BJ (cell line): ENCODE data around the gene MUC7. TPM values are rescaled to one million over a fixed set of nuclear protein-coding genes. Genes with fewer than 3 reads are reported as not detected.
"Not testable (repeated sequence)": the region's sequence is repeated elsewhere in the genome, so short reads cannot be mapped to it uniquely, and the experiment has no call there.

Source experiments
- CTCF ChIA-PET: fragments of 350-600 bp; formaldehyde crosslinking; extraction: SDS; loops from one replicate; lab custom pipeline; 2021; ENCODE audit warnings: antibody characterized with exemption, inconsistent platforms; lab: Yijun Ruan, JAX
- POLR2A ChIA-PET: fragments of 300-600 bp; sonication (Branson Sonifier 250); formaldehyde crosslinking; extraction: SDS; loops from one replicate; lab custom pipeline; 2021; ENCODE audit warnings: antibody characterized with exemption; lab: Charles Lee
- DNase-seq: peaks from one replicate; pipeline ENCODE4 v3.0.0-alpha.2; 2011; ENCODE audit warnings: low read depth
- H3K27me3 ChIP-seq: 2 replicates; pipeline ENCODE4 v1.6.0; 2011; ENCODE audit warnings: low read length; ENCODE audit not compliant: control insufficient read depth, insufficient read depth
- H3K36me3 ChIP-seq: 2 replicates; pipeline ENCODE4 v1.5.1; 2011; ENCODE audit warnings: low read length; ENCODE audit not compliant: control insufficient read depth, insufficient read depth
- H3K4me3 ChIP-seq: 2 replicates; pipeline ENCODE4 v1.5.1; 2011; ENCODE audit warnings: low read depth, mild to moderate bottlenecking, control low read depth, low read length
- CTCF ChIP-seq: IDR thresholded peaks from 2 replicates; pipeline ENCODE4 v1.5.1; 2011; ENCODE audit warnings: low read depth, mild to moderate bottlenecking, control low read depth, inconsistent platforms, low read length, moderate library complexity; ENCODE audit not compliant: insufficient read depth
- polyA plus RNA-seq: library from polyadenylated mRNA; depleted of rRNA; stranded (reverse); fragments of >200 nt; gene quantifications from 2 replicates; pipeline ENCODE4 v1.2.3, GENCODE V29; 2011

MUC7 gene
- polyA plus RNA-seq, 1 experiment, result not detected

- H3K4me3 ChIP-seq, result no peak overlapping the region
- H3K27me3 ChIP-seq, result no peaks in the 10 kb centered on the region
- no peak for TF ChIP-seq CTCF
- CTCF ChIA-PET, result no interaction called here
- POLR2A ChIA-PET, result no interaction called here
- H3K36me3 ChIP-seq, result no peaks in the 10 kb centered on the region
- no peak for DNase-seq
These were observed 16.8 kb downstream of the MUC7 start for GRCh38 chr4:70488748-70489147.

DNA sequence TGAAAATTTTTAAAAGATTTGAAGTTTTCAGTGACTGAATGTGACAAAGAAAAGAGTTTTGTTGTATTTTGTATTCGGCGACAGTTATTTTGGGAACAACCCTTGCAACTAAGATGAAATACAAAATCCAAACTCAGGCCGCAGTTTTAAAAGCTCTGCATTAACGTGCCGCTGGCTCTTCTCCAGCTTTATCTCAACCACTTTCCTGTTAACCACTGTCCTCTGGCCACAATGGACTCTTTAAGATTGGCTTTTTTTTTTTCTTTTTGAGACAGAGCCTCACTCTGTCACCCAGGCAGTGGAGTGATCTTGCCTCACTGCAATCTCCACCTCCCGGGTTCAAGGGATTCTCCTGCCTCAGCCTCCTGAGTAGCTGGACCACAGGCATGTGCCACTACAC is 24.2 kb downstream of the MUC7 start:
- H3K36me3 ChIP-seq, result no peaks in the 10 kb centered on the region
- ChIA-PET POLR2A (no interaction called here), CTCF (no interaction called here)
- no peaks in the 10 kb centered on the region for H3K27me3 ChIP-seq
- H3K4me3 ChIP-seq, result no peak overlapping the region
- no peak for TF ChIP-seq CTCF
- no peak for DNase-seq

DNA sequence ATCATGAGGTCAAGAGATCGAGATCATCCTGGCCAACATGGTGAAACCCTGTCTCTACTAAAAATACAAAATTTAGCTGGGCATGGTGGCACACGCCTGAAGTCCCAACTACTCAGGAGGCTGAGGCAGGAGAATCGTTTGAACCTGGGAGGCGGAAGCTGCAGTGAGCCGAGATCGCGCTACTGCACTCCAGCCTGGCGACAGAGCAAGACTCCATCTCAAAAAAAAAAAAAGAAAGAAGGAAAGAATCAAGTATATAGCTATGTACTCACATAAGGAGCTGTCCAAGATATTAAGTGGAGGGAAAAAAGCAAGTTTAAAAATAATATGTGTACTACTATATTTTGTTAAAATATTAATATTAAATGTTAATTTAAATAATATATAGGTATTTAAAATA is 29.8 kb downstream of the MUC7 start:
- H3K4me3 ChIP-seq, H3K27me3 ChIP-seq, POLR2A ChIA-PET, DNase-seq, H3K36me3 ChIP-seq: not testable (repeated sequence)
- CTCF ChIA-PET, result interaction anchor here (0.6 to 1.3 kb wide), 2 partner anchors 9 to 523 kb away, joined by 3 read pairs; no protein-coding TSS in a partner anchor

GRCh38 chr4:70504733-70505132 is 32.7 kb downstream of the MUC7 start:
- DNase-seq, result no peak
- no peak overlapping the region for H3K4me3 ChIP-seq
- H3K27me3 ChIP-seq, result no peaks in the 10 kb centered on the region; the same call in 1 of the 2 replicates
- no peak for TF ChIP-seq CTCF
- POLR2A ChIA-PET, result no interaction called here
- CTCF ChIA-PET, result interaction anchor here (0.7 kb wide), 1 partner anchor 28 kb away, joined by 3 read pairs; no protein-coding TSS in a partner anchor
- H3K36me3 ChIP-seq, result no peaks in the 10 kb centered on the region

DNA sequence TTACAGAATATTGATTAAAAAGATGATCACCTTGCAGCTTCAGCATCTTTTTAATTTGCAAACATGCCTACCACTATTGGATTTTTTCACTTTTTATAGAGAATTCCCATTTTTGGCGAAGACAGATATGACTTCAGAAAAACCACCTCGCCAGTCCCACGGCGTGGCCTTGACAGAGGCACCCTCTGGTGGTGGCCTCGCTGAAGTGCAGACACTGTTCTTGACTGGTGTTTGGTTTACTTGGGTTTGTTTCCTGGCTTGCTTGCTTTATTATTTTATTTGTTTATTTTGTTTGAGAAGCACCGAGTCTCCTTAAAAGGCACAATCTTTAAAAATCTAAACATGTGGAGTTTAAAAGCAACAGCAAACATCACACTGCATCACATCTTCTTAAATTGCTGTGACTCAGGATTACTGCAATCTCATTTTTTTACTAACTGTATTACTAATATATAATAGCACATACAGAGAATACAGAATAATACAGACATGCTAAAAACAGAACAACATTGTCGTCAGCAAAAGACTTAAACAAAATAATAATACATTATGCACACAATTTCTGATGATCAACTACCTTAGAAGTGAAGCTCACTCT is 33.3 kb downstream of the MUC7 start:
- Histone ChIP-seq H3K27me3 (no peaks in the 10 kb centered on the region; the same call in 1 of the 2 replicates), H3K36me3 (no peaks in the 10 kb centered on the region), H3K4me3 (no peak overlapping the region)
- DNase-seq, result no peak
- CTCF ChIA-PET, result interaction anchor here (0.6 to 1.2 kb wide), 4 partner anchors 17 to 1206 kb away, joined by 3 to 5 read pairs (median 4); no protein-coding TSS in a partner anchor
- POLR2A ChIA-PET, result no interaction called here
- TF ChIP-seq CTCF, result peak; percentile 97
